Esophagus squamous epithelium (tissue), 4 donors: ENCODE measurements around the gene LRRN1.

Experiments used
- POLR2A ChIP-seq, 4 donors: fragments of 450-650 bp; IDR thresholded peaks; one replicate each; pipeline ENCODE4 v1.6.1; 2017; ENCODE audit warnings: antibody characterized with exemption in 4 of 4, mild to moderate bottlenecking in 4 of 4, moderate library complexity in 3 of 4
- TF ChIP-seq, protein P1 (sequence below), 6 experiments: fragments of 450-650 bp in 4 of 6; fragments of 200-600 bp in 2 of 6; sonication (generic) in 2 of 6; IDR thresholded peaks; one replicate each; pipeline ENCODE4 v1.5.1; 2016 to 2019; ENCODE audit warnings: antibody characterized with exemption in 6 of 6, mild to moderate bottlenecking in 4 of 6, moderate library complexity in 4 of 6

DNA sequence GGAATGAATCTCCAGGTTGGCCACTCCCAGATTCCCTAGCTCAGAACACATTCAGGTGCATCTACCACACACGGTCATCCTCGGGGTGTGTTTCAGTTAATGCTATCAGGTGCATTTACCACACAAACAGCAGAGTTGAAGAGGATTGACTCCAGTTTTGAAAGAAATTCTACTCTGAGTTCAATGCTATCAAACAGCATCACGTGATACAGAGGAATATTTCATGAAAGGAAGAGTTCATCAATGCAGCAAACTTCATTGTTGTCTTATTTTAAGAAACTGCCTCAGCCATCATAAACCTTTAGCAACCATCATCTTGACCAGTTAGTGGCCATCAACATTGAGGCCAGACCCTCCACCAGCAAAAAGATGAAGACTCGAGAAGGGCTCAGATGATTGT, 22.6 kb upstream of the LRRN1 start:
- TF ChIP-seq, protein P1, sequence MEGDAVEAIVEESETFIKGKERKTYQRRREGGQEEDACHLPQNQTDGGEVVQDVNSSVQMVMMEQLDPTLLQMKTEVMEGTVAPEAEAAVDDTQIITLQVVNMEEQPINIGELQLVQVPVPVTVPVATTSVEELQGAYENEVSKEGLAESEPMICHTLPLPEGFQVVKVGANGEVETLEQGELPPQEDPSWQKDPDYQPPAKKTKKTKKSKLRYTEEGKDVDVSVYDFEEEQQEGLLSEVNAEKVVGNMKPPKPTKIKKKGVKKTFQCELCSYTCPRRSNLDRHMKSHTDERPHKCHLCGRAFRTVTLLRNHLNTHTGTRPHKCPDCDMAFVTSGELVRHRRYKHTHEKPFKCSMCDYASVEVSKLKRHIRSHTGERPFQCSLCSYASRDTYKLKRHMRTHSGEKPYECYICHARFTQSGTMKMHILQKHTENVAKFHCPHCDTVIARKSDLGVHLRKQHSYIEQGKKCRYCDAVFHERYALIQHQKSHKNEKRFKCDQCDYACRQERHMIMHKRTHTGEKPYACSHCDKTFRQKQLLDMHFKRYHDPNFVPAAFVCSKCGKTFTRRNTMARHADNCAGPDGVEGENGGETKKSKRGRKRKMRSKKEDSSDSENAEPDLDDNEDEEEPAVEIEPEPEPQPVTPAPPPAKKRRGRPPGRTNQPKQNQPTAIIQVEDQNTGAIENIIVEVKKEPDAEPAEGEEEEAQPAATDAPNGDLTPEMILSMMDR (IDR thresholded peaks at IDR 0.05) = no peak
- no peak for TF ChIP-seq POLR2A (IDR thresholded peaks at IDR 0.05)
